Body of pancreas (tissue), 4 donors: Measurements from ENCODE around the gene EYA2. TPM values are rescaled to one million over a fixed set of nuclear protein-coding genes. Genes with fewer than 3 reads are reported as not detected.

Experiments
- ATAC-seq: fragments of 150-250 bp; one replicate; pipeline ENCODE4 v1.9.1; 2016
- DNase-seq, 4 donors: peaks; one replicate each; pipeline ENCODE4 v3.0.0-alpha.2; 2019
- H3K27ac ChIP-seq, 4 donors: fragments of 200-600 bp; sonication (generic); 1 replicate in 3 of 4; 2 replicates in 1 of 4; pipeline versions ENCODE4 v1.5.1 to v1.6.1; 2016 to 2019; ENCODE audit warnings: mild to moderate bottlenecking in 1 of 4, mixed read lengths in 1 of 4, moderate library complexity in 1 of 4
- H3K27me3 ChIP-seq, 2 donors: fragments of 200-600 bp; sonication (generic); one replicate each; pipeline ENCODE4 v1.6.0; 2016; ENCODE audit warnings: mild to moderate bottlenecking in 1 of 2
- H3K36me3 ChIP-seq, 2 donors: fragments of 200-600 bp; sonication (generic); replicated peaks in 1 of 2; 2 replicates each; pipeline ENCODE4 v1.5.1; 2016; ENCODE audit warnings: low read depth in 2 of 2; ENCODE audit not compliant: insufficient read depth in 1 of 2
- H3K4me1 ChIP-seq: fragments of 200-600 bp; sonication (generic); one replicate; pipeline ENCODE4 v1.6.0; 2016
- H3K4me3 ChIP-seq, 2 donors: fragments of 200-600 bp; sonication (generic); 1 replicate in 1 of 2; 2 replicates in 1 of 2; pipeline ENCODE4 v1.5.1; 2016 to 2019
- H3K9me3 ChIP-seq, 3 donors: fragments of 200-600 bp; sonication (generic); 1 replicate in 2 of 3; 2 replicates in 1 of 3; pipeline ENCODE4 v1.5.1; 2016
- CTCF ChIP-seq, 7 experiments: fragments of 450-650 bp in 4 of 7; fragments of 200-600 bp in 3 of 7; sonication (generic) in 3 of 7; IDR thresholded peaks; one replicate each; pipeline ENCODE4 v1.5.1; 2016 to 2019; ENCODE audit warnings: antibody characterized with exemption in 7 of 7
- POLR2A ChIP-seq, 3 donors: fragments of 450-650 bp; IDR thresholded peaks; one replicate each; pipeline ENCODE4 v1.6.1; 2016; ENCODE audit warnings: antibody characterized with exemption in 3 of 3, mild to moderate bottlenecking in 2 of 3
- WGBS, 2 donors: methylation state at CpG; one replicate each; pipeline ENCODE4 v1.1.5; 2017; 5-methylcytosine and 5-hydroxymethylcytosine counted together
- intact Hi-C: fragments of 100-400 bp; cut with DNase I; formaldehyde crosslinking; loops from one replicate; pipeline ENCODE4 v1.15.1; 2023
- total RNA-seq, 2 donors: library from RNA; depleted of rRNA; stranded (reverse); fragments of >200 nt; gene quantifications; one replicate each; pipeline ENCODE4 v1.1.0, GENCODE V29; 2016

EYA2 gene
- total RNA-seq, 2 donors from 2014 or later, result 0.52 to 3.6 TPM

GRCh38 chr20:47122560-47122959, 227.9 kb downstream of the EYA2 start:
- TF ChIP-seq POLR2A (IDR thresholded peaks at IDR 0.05), result no peak
- no peak for TF ChIP-seq CTCF (IDR thresholded peaks at IDR 0.05)
- peaks cover 15% of the 10 kb centered on the region for H3K4me1 ChIP-seq
- H3K9me3 ChIP-seq, result no peaks in the 10 kb centered on the region
- H3K27me3 ChIP-seq, result no peaks in the 10 kb centered on the region
- intact Hi-C loops, result no loop called here
- no peak for ATAC-seq
- DNase-seq, result no peak
- no peaks in the 10 kb centered on the region for H3K36me3 ChIP-seq
- WGBS, 2 donors, result 59 to 70% methylated on average over 3 of the region's 3 CpGs
- H3K4me3 ChIP-seq, result no peak overlapping the region
- no peak overlapping the region for H3K27ac ChIP-seq

- no peak for TF ChIP-seq POLR2A (IDR thresholded peaks at IDR 0.05)
- TF ChIP-seq CTCF (IDR thresholded peaks at IDR 0.05), result no peak
- Histone ChIP-seq H3K27ac (peak overlapping the region in 2 of 4 donors; percentile 40 to 82), H3K9me3 (no peaks in the 10 kb centered on the region), H3K27me3 (no peaks in the 10 kb centered on the region), H3K4me3 (no peak overlapping the region), H3K36me3 (no peaks in the 10 kb centered on the region), H3K4me1 (peaks cover 15% of the 10 kb centered on the region)
- WGBS, 2 donors, result 41 to 43% methylated on average over 3 of the region's 3 CpGs
- ATAC-seq, result no peak
- DNase-seq, result peak in 1 of 4 donors; percentile 50
- intact Hi-C loops, result no loop called here
Measured at GRCh38 chr20:47124181-47124717, 229.6 kb downstream of the EYA2 start.

GRCh38 chr20:47125508-47125757, 230.8 kb downstream of the EYA2 start:
- no peak overlapping the region for H3K4me3 ChIP-seq
- no peaks in the 10 kb centered on the region for H3K36me3 ChIP-seq
- DNase-seq (no peak), ATAC-seq (no peak)
- H3K9me3 ChIP-seq, result no peaks in the 10 kb centered on the region
- peak in 1 of 7 experiments; percentile 14 for TF ChIP-seq CTCF (IDR thresholded peaks at IDR 0.05)
- no peak for TF ChIP-seq POLR2A (IDR thresholded peaks at IDR 0.05)
- H3K27me3 ChIP-seq, result no peaks in the 10 kb centered on the region
- intact Hi-C loops, result no loop called here
- peaks cover 15% of the 10 kb centered on the region for H3K4me1 ChIP-seq
- H3K27ac ChIP-seq, result peak overlapping the region in 1 of 4 donors; percentile 64

- intact Hi-C loops, result no loop called here
- no peak for TF ChIP-seq CTCF (IDR thresholded peaks at IDR 0.05)
- TF ChIP-seq POLR2A (IDR thresholded peaks at IDR 0.05), result no peak
- no peak overlapping the region for H3K4me3 ChIP-seq
- WGBS, 2 donors, result 71 to 72% methylated on average over 14 to 20 of the region's 20 CpGs
- no peaks in the 10 kb centered on the region for H3K36me3 ChIP-seq
- no peaks in the 10 kb centered on the region for H3K27me3 ChIP-seq
- peaks cover 15% of the 10 kb centered on the region for H3K4me1 ChIP-seq
- DNase-seq, result no peak
- no peaks in the 10 kb centered on the region for H3K9me3 ChIP-seq
- peak overlapping the region in 1 of 4 donors; percentile 64 for H3K27ac ChIP-seq
- ATAC-seq, result no peak
Measured at GRCh38 chr20:47125758-47126591, 231.3 kb downstream of the EYA2 start.

GRCh38 chr20:47126709-47127108, 232.1 kb downstream of the EYA2 start:
- ATAC-seq, result no peak
- H3K27ac ChIP-seq, result no peak overlapping the region
- DNase-seq, result no peak
- H3K36me3 ChIP-seq, result no peaks in the 10 kb centered on the region
- intact Hi-C loops, result no loop called here
- no peaks in the 10 kb centered on the region for H3K9me3 ChIP-seq
- H3K27me3 ChIP-seq, result no peaks in the 10 kb centered on the region
- peaks cover 15% of the 10 kb centered on the region for H3K4me1 ChIP-seq
- no peak overlapping the region for H3K4me3 ChIP-seq
- TF ChIP-seq POLR2A (IDR thresholded peaks at IDR 0.05), result no peak
- no peak for TF ChIP-seq CTCF (IDR thresholded peaks at IDR 0.05)
- 65 to 73% methylated on average over 5 of the region's 5 CpGs for WGBS, 2 donors
